IPS-18c (cell line): ENCODE results near the gene ZNF367.
A peak's percentile ranks its signal among the peaks of the same experiment; 100 is the strongest.

Experiments used
- H3K4me3 ChIP-seq: 2 replicates; pipeline ENCODE4 v1.7.0; 2013; ENCODE audit warnings: low read depth, mild to moderate bottlenecking, low read length, moderate library complexity; ENCODE audit not compliant: insufficient read depth
- H3K9me3 ChIP-seq: one replicate; pipeline ENCODE4 v1.6.1; 2013; ENCODE audit warnings: mild to moderate bottlenecking, low read length, moderate library complexity; ENCODE audit not compliant: control insufficient read depth, insufficient read depth

ZNF367 gene

DNA sequence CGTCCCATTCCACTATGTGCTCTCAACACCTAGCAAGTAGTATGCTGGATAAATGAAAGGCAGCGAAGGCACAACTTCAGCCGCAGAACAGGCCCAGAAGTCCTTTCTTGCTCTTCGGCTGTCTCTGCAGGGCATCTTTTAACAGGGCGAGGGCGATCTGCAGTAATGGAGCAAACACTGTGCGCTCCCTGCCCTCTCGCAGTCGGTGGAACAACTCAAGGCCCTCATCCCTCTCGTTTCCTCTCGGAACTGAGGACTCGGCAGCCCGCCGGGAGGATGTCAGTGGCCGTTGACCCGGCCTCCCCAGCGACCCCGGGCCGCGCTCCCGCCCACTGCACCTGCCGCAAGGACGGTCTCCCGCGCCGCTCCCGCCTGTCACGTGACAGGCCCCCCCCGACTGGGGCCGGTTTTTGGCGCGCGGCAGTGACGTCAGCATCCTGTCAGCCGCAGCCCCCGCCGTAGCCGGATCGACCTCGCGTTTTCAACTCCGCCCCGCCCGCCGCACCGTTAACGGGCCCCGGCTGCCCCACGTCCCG, 1.1 kb downstream of the ZNF367 start:
- peaks cover 3% of the 10 kb centered on the region for H3K9me3 ChIP-seq
- H3K4me3 ChIP-seq = peak overlapping the region; percentile 68

DNA sequence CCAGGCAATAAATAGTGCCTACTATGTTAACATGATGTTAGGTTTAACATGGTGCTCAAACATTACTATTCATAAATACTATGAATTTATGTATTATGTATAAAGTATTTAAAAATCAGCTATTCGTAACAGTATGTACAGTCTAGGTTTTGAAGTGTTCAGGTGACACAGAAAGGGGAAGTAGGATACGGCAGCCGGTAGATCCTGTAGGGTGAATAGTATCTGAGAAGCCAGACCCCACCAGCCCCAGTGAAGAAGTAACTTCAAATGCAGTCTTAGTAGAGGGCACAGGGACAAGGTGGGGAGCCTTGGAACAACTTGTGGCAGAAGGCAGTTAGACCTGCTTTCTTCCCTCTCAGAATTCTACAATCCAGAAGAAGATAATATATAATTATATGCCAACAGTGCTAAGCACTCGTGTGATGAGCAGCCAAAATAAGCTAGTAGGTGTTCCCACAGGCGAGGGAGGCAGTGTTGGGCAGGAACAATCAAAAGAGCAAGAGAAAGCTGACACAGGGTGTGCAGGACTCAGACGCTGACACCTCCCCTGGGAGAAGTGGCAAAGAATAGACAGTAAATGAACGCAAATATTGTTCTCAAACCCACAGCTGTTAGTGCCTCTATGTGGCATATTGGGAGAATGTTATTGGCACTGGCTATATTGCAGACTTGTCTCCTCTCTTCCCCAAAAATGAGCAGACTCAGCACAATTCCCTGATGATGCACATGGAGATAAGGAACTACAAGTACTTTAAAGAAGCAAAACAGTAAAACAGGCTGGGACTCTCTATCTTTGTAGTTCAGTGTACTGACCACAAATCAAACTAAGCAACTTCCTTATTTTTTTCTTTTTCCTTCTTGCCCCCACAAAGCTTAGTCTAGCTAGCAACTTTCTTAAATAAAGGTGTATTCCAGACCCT, 4.6 kb downstream of the ZNF367 start:
- no peak overlapping the region for H3K4me3 ChIP-seq
- peaks cover 3% of the 10 kb centered on the region for H3K9me3 ChIP-seq

DNA sequence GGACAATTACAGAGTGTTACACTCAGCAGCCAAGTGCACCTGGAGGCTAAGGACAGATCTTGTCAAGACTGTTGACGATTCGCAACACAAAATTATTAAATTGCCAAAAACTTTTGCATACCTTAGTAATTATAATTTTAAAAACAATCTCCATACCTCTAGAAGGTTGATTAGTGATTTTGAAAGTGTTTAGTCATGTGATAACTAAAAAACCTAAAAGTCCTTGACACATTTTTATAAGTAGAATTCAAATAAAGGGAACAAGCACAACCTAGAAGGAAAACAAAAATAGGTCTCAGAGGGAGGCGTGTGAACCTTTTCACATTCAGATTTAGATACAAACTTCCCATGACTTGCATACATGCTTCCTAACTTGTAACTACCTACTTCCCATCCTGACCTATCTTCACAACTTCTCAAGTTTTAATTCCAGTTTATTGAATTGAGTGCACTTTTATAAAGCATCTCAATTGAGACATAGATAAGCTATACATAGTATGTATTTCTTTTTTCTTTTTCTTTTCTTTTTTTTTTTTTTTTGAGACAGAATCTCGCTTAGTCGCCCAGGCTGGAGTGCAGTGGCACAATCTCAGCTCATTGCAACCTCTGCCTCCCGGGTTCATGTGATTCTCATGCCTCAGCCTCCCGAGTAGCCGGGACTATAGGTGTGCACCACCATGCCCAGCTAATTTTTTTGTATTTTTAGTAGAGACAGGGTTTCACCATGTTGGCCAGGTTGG, 5.8 kb downstream of the ZNF367 start:
- no peak overlapping the region for H3K4me3 ChIP-seq
- no peaks in the 10 kb centered on the region for H3K9me3 ChIP-seq

DNA sequence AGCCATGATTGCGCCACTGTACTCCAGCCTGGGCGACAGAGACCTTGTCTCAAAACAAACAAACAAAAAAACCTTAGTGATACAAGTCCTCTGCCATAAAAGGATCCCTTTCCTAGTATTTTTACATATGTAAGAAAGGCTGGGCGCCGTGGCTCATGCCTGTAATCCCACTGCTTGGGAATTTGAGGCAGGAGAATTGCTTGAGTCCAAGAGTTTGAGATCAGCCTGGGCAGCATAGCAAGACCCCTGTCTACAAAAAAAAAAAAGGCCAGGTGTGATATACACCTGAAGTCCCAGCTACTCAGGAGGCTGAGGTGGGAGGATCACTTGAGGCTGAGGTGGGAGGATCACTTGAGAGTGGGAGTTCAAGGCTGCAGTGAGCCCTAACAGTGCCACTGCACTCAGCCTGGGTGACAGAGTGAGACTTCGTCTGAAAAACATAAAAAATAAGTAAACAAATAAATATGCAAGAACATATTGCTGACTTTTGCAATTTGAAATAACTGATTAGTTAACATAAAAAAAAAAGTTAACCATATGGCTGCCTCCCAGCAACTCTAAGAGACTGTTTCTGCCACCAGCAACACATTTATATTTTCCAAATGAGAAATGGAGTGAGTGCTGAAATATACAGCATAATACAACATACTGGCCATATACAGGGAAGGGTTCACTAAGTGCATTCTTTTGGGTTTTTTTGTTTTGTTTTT, 6.9 kb downstream of the ZNF367 start:
- Histone ChIP-seq H3K9me3 (no peaks in the 10 kb centered on the region), H3K4me3 (no peak overlapping the region)

DNA sequence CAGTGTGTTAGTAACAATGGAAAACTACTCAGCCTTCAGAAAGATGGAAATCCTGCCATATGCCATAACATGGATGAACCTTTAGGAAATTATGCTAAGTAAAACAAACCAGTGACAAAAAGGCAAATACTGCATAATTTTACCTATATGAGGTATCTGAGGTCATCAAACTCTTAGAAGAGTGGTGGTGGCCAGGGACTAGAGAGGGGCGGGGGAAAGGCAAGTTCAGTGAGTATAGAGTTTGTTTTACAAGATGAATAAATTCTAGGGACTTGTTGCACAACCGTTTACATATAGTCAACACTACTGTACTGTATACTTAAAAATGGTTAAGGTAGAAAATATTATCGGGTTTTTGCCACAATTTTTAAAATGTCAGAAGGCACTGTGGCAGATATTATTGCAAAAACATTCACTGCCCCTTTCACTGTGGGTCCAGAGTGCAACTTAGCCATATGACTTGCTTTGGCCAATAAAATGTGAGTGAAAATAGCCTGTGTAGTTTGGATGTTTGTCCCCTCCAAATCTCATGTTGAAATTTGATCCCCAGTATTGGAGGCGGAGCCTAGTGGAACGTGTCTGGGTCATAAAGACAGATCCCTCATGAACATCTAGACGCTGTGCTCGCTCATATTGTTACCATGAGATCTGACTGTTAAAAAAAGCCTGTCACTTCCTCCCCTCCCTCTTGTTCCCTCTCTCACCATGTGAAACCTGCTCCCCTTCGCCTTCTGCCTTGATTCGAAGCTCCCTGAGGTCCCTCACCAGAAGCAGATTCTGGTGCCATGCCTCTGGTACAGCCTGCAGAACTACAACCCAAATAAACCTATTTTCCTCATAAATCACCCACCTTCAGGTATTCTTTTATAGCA, 9.5 kb downstream of the ZNF367 start:
- Histone ChIP-seq H3K9me3 (no peaks in the 10 kb centered on the region), H3K4me3 (no peak overlapping the region)

DNA sequence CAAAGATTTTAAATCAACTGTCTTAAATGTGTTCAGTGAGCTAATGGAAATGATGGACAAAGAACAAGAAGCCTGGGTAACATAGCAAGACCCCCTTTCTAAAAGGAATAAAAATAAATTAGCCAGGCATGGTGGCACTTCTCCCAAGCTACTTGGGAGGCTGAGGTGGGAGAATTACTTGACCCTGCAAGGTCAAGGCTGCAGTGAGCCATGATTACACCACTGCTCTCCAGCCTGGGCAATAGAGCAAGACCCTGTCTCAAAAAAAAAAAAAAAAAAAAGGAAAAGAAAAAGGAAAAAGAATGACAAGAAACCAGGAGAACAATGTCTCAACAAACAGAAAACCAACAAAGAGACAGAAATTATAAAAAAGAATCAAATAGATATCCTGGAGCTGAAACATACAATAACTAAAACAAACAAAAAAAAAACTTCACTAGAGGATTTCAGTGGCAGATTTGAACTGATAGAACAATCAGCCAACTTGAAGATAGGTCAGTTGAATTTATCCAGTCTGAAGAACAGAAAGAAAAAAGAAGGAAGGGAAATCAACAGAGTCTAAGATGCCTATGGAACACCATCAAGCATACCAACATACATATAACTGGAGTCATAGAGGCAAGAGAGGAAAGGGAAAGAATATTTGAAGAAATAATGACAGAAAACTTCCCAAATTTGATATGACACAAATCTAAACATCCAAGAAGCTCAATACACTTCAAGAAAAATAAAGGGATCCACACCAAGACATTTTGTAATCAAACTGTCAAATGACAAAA, 17.8 kb downstream of the ZNF367 start:
- H3K4me3 ChIP-seq = no peak overlapping the region
- peaks cover 3% of the 10 kb centered on the region for H3K9me3 ChIP-seq

DNA sequence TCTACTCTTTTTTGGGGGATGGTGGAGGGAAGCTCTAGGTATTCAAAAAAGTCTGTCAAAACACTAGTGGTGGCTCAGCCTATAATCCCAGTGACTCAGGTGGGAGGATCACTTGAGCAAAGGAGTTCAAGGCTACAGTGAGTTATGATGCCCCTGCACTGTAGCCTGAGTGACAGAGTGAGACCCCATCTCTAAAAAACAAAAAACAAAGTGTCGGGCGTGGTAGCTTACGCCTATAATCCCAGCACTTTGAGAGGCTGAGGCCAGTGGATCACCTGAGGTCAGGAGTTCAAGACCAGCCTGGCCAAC, 18.9 kb downstream of the ZNF367 start:
- Histone ChIP-seq H3K9me3 (peaks cover 3% of the 10 kb centered on the region), H3K4me3 (no peak overlapping the region)

DNA sequence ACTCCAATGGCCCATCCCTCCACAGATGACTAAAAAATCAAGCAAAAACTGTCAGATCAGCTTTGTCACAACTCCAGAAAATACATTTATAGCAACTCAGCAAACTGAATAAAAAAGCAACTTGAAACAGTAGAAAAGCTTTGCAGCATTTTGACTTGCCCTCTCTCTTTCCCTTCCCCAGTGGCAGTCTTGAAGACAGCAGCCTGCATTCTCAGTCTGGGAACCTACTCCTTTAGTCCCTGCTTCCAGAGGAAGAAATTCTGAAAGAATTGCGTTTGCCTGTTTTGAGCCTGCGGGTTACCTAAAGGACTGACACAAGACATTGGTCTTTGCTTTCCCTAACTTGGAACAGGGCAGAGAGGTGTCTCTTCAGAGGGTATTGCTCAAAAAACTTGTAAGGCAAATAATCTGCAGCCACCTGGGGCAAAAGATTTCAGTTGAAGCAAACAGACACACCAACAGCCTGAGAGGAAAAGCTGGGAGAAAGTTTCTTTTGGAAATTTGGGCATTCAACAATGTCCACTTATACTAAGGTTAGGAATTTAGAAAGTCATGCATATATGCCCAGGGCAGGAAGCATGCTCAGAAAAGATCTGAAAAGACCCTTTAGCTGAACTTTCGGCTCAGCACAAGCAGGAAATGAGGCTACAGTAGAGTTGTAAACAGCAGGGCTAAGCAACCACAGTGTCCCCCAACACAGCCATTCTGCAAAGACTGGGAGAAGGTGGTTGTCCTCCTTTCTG, 19.4 kb downstream of the ZNF367 start:
- H3K9me3 ChIP-seq = peaks cover 3% of the 10 kb centered on the region
- no peak overlapping the region for H3K4me3 ChIP-seq

DNA sequence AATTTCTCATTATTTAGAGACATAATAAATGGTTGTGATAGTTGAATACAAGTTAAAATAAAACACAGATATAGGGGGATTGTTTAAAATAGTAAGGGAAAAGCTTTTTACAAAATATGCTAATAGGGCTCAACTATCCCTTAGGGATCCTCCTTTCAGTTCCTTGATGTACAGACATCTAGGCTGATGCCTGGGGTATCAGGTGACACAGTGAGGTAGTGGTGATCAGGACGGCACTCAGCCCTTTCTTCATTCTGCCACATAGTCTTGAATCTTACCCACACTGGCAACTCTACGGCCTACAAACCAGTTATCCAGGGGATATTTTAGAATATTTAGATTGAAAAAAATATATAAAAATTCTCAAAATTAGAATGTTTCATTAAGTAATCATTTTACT, 22.2 kb downstream of the ZNF367 start:
- peaks cover 1% of the 10 kb centered on the region for H3K9me3 ChIP-seq
- H3K4me3 ChIP-seq = no peak overlapping the region

DNA sequence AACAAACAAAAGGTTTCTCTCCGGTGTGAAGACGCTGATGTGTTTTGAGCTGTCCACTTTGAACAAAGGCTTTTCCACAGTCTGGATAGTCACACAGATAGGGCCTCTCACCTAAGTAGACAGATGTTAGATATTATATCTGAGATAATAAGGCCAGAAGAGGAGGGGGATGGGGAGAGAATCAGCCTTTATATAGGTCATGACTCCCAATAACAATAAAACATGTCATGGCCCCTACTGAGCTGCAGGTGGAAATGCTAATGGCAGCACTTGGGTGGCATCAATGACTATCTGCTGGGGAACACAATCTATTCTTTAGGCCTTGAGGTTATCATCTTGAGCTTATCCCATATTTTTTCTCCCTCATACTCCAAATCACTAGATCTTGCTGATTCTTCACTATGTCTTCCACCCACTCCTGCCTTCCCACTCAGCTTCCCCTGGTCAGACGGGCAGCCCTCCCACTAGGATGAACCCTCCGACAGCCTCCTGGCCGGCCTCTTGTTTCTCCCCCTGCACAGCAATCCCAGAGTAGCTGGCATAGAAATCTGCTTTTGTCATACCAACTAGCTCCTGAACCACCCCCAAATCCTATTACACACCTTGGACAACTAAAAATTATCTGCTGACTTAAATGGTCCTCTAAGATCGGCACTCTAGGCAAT, 23.2 kb downstream of the ZNF367 start:
- no peaks in the 10 kb centered on the region for H3K9me3 ChIP-seq
- H3K4me3 ChIP-seq = no peak overlapping the region

DNA sequence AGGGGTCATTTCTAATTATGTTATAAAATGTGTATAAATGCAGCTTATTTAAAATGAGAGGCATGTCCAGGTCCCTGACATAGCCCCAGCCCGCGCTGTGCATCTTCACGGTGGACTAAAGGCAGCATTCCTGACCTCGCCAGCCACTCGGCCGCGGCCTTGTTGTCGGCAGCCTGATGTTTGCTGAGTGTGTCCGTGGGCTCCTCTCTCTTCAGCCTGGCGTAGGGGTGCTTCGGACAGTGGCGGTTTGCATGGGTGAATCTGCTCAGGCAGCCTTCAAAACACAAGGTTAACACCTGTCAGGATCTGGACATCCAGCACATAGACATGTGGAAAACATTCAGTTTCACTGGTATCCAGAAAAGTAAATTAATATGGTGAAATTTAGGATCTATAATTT, 25.9 kb downstream of the ZNF367 start:
- Histone ChIP-seq H3K4me3 (no peak overlapping the region), H3K9me3 (no peaks in the 10 kb centered on the region)

DNA sequence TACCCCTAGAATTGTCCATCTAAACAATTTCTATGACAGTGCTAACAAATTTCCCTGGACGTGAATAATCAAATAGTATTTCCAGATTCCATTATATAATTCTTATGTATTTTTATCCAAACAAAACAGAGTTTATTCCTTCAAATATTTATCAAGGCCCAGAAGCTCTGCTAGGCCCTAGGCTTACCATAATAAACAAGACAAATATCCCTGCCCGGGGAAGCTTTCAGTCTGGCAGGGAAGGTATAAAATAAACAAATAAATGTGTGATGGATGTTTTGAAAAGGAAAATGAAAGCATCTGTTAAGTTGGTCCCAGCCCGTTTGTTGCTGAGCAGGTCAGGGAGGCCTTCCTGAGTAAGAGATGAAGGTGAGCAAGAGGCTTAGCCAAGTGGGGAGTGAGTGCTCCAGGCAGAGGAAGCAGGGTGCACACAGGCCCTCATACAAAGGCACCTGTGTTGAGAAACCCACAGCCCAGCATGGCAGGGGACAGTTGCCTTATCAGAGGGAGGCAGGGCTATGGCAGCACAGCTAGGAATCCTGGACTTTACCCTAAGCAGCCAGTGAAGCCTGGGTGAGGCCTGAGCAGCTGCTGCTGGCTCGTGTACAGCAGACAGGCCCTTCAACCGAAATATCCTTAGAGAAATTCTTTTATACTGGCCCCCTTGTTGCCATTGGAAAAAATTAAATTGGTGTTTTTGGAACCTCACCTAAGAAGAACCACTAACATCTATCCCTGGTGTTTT, 27.0 kb downstream of the ZNF367 start:
- Histone ChIP-seq H3K4me3 (no peak overlapping the region), H3K9me3 (no peaks in the 10 kb centered on the region)

DNA sequence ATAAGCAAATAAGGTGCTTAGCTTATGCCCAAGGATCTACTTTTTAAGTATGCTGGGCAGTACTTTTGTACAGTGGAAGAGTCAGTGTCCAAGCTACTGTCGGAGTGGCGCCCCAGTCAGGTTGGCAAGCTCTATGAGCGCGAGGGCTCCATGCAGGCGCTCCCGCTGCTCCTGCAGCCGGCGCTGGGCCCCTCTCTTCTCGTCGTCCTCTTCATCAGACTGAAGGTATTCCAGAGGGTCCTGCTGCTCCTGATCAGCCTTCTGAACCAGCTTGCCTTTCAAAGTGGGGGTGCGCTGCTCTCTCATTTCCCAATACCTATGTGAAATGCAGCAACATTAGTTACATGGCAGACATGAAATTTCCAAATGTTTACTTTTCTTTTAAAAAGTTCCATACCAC, 30.0 kb downstream of the ZNF367 start:
- Histone ChIP-seq H3K4me3 (no peak overlapping the region), H3K9me3 (no peaks in the 10 kb centered on the region)

DNA sequence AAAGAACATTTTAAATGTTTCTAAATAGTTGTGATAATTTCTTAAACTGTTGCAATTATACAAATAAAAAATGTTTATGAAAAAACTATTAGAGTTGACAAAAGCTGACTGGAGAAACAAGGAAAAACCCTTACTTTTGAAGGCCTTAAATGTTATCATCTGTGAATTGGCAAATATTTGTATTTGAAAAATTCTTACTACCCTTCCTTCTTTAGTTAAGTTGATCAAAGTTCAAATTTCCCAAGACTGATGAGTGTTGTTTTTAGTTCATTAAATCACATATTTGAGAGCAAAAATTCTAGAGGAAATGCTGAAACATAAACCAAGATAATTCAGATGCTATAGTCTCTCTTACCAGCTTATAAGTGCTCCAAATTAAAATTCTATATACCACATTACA, 32.0 kb downstream of the ZNF367 start:
- Histone ChIP-seq H3K9me3 (no peaks in the 10 kb centered on the region), H3K4me3 (no peak overlapping the region)
